CD4-positive, CD25-positive, alpha-beta regulatory T cell (primary cell): ENCODE data around the gene PRKAR2B. TPM values are rescaled to one million over a fixed set of nuclear protein-coding genes. Genes with fewer than 3 reads are reported as not detected.
A peak's percentile ranks its signal among the peaks of the same experiment; 100 is the strongest.

Experiments used
- ATAC-seq, 2 donors: fragments of 150-1000 bp; cut with Tn5 transposase; one replicate each; pipeline ENCODE4 v1.10.0; 2021; ENCODE audit warnings: low read depth in 2 of 2, moderate number of reproducible peaks in 2 of 2, moderate library complexity in 1 of 2
- DNase-seq, 3 donors: peaks; one replicate each; pipeline versions ENCODE4 v3.0.0 to v3.0.0-alpha.2; 2012 to 2022; ENCODE audit warnings: mixed read lengths in 1 of 3
- H3K27ac ChIP-seq: one replicate; pipeline ENCODE4 v1.7.0; 2013; ENCODE audit warnings: mild to moderate bottlenecking, low read length; ENCODE audit not compliant: insufficient read depth, poor library complexity, severe bottlenecking
- H3K27me3 ChIP-seq: one replicate; pipeline ENCODE4 v1.7.0; 2013; ENCODE audit warnings: low read length; ENCODE audit not compliant: control insufficient read depth, insufficient read depth
- H3K36me3 ChIP-seq: one replicate; pipeline ENCODE4 v1.7.0; 2013; ENCODE audit warnings: mild to moderate bottlenecking, low read length, moderate library complexity; ENCODE audit not compliant: control insufficient read depth, insufficient read depth
- H3K4me1 ChIP-seq: 2 replicates; pipeline ENCODE4 v1.7.0; 2013; ENCODE audit warnings: mild to moderate bottlenecking, low read length; ENCODE audit not compliant: insufficient read depth, control insufficient read depth, poor library complexity, severe bottlenecking
- H3K4me3 ChIP-seq: one replicate; pipeline ENCODE4 v1.7.0; 2013; ENCODE audit warnings: low read depth, mild to moderate bottlenecking, low read length, moderate library complexity
- H3K9me3 ChIP-seq, 2 experiments: 1 replicate in 1 of 2; 2 replicates in 1 of 2; pipeline ENCODE4 v1.7.0; 2013; ENCODE audit warnings: low read length in 2 of 2, mild to moderate bottlenecking in 1 of 2, moderate library complexity in 1 of 2; ENCODE audit not compliant: control insufficient read depth in 2 of 2
- H3K27ac Mint-ChIP-seq, 3 donors: one replicate each; pipeline ENCODE4 v1.8.0; 2020 to 2022; ENCODE audit warnings: mild to moderate bottlenecking in 3 of 3, mixed read lengths in 3 of 3, moderate library complexity in 2 of 3
- H3K27me3 Mint-ChIP-seq: one replicate; pipeline ENCODE4 v1.8.0; 2022; ENCODE audit warnings: mild to moderate bottlenecking, mixed read lengths
- H3K36me3 Mint-ChIP-seq: one replicate; pipeline ENCODE4 v1.8.0; 2020; ENCODE audit warnings: mixed read lengths
- H3K4me1 Mint-ChIP-seq, 4 donors: one replicate each; pipeline ENCODE4 v1.8.0; 2020 to 2022; ENCODE audit warnings: mixed read lengths in 4 of 4, mild to moderate bottlenecking in 1 of 4
- H3K4me3 Mint-ChIP-seq, 4 donors: one replicate each; pipeline ENCODE4 v1.8.0; 2020 to 2022; ENCODE audit warnings: mild to moderate bottlenecking in 4 of 4, mixed read lengths in 4 of 4, moderate library complexity in 3 of 4
- H3K9me3 Mint-ChIP-seq, 7 donors: one replicate each; pipeline ENCODE4 v1.8.0; 2020 to 2022; ENCODE audit warnings: mixed read lengths in 7 of 7, mild to moderate bottlenecking in 3 of 7, moderate library complexity in 2 of 7
- polyA plus RNA-seq, 4 donors: library from polyadenylated mRNA; unstranded; fragments of 300-500 nt; fragmentation: Illumina TruSeq; gene quantifications; one replicate each; pipeline ENCODE4 v1.2.3, GENCODE V29; 2021
- total RNA-seq: library from RNA; stranded (reverse); gene quantifications from one replicate; pipeline ENCODE4 v1.2.3, GENCODE V29; 2022

Gene PRKAR2B
- total and polyA plus RNA-seq, 5 donors from 2014 or later: 0.05 to 8.0 (median 0.11) TPM

- Histone ChIP-seq H3K4me3 (no peak overlapping the region), H3K36me3 (no peaks in the 10 kb centered on the region), H3K27me3 (no peaks in the 10 kb centered on the region), H3K4me1 (no peaks in the 10 kb centered on the region), H3K27ac (no peak overlapping the region), H3K9me3 (peaks cover 0 to 2% of the 10 kb centered on the region in 2 experiments)
- H3K9me3 Mint-ChIP-seq: peaks cover 0 to 9% (median 0%) of the 10 kb centered on the region in 7 donors
- peaks cover 4% of the 10 kb centered on the region for H3K27me3 Mint-ChIP-seq
- DNase-seq: no peak
- H3K4me3 Mint-ChIP-seq: no peak overlapping the region
- H3K4me1 Mint-ChIP-seq: peaks cover 0 to 3% (median 1%) of the 10 kb centered on the region in 4 donors
- H3K36me3 Mint-ChIP-seq: no peaks in the 10 kb centered on the region
- no peak for ATAC-seq
- no peak overlapping the region for H3K27ac Mint-ChIP-seq
Measured at GRCh38 chr7:107104801-107105200, 60.3 kb downstream of the PRKAR2B start.

GRCh38 chr7:107105591-107106245, 61.2 kb downstream of the PRKAR2B start:
- peak overlapping the region in 1 of 4 donors; percentile 27 for H3K4me3 Mint-ChIP-seq
- H3K27me3 Mint-ChIP-seq: peaks cover 4% of the 10 kb centered on the region
- ATAC-seq (no peak), DNase-seq (no peak)
- no peaks in the 10 kb centered on the region for H3K36me3 ChIP-seq
- H3K27ac Mint-ChIP-seq: no peak overlapping the region
- no peaks in the 10 kb centered on the region for H3K4me1 ChIP-seq
- H3K9me3 Mint-ChIP-seq: peaks cover 0 to 5% (median 0%) of the 10 kb centered on the region in 7 donors
- no peak overlapping the region for H3K27ac ChIP-seq
- no peaks in the 10 kb centered on the region for H3K9me3 ChIP-seq
- peaks cover 0 to 3% (median 1%) of the 10 kb centered on the region in 4 donors for H3K4me1 Mint-ChIP-seq
- no peaks in the 10 kb centered on the region for H3K27me3 ChIP-seq
- no peaks in the 10 kb centered on the region for H3K36me3 Mint-ChIP-seq
- no peak overlapping the region for H3K4me3 ChIP-seq

- Histone ChIP-seq H3K27me3 (peaks cover 5% of the 10 kb centered on the region), H3K36me3 (no peaks in the 10 kb centered on the region), H3K4me1 (no peaks in the 10 kb centered on the region), H3K9me3 (no peaks in the 10 kb centered on the region), H3K27ac (no peak overlapping the region), H3K4me3 (no peak overlapping the region)
- Mint-ChIP-seq H3K27ac (no peak overlapping the region), H3K27me3 (peaks cover 7% of the 10 kb centered on the region), H3K4me3 (no peak overlapping the region), H3K36me3 (no peaks in the 10 kb centered on the region), H3K9me3 (peaks cover 0 to 1% (median 0%) of the 10 kb centered on the region in 7 donors), H3K4me1 (no peaks in the 10 kb centered on the region)
- ATAC-seq (no peak), DNase-seq (no peak)
Measured at GRCh38 chr7:107108793-107109371, 64.4 kb downstream of the PRKAR2B start.

- DNase-seq: no peak
- no peak for ATAC-seq
- no peak overlapping the region for H3K4me3 Mint-ChIP-seq
- H3K4me1 Mint-ChIP-seq: no peaks in the 10 kb centered on the region
- no peaks in the 10 kb centered on the region for H3K36me3 Mint-ChIP-seq
- Histone ChIP-seq H3K4me1 (no peaks in the 10 kb centered on the region), H3K27ac (no peak overlapping the region), H3K4me3 (no peak overlapping the region), H3K9me3 (no peaks in the 10 kb centered on the region), H3K27me3 (peaks cover 5% of the 10 kb centered on the region), H3K36me3 (no peaks in the 10 kb centered on the region)
- peaks cover 10% of the 10 kb centered on the region for H3K27me3 Mint-ChIP-seq
- H3K27ac Mint-ChIP-seq: no peak overlapping the region
- peaks cover 0 to 1% (median 0%) of the 10 kb centered on the region in 7 donors for H3K9me3 Mint-ChIP-seq
Measured at GRCh38 chr7:107109955-107110354, 65.5 kb downstream of the PRKAR2B start.

GRCh38 chr7:107111196-107111595, 66.7 kb downstream of the PRKAR2B start:
- ATAC-seq (no peak), DNase-seq (no peak)
- Mint-ChIP-seq H3K9me3 (peaks cover 0 to 1% (median 0%) of the 10 kb centered on the region in 7 donors), H3K27ac (no peak overlapping the region), H3K4me1 (no peaks in the 10 kb centered on the region), H3K36me3 (no peaks in the 10 kb centered on the region), H3K4me3 (no peak overlapping the region), H3K27me3 (peaks cover 9% of the 10 kb centered on the region)
- Histone ChIP-seq H3K36me3 (no peaks in the 10 kb centered on the region), H3K27me3 (peaks cover 5% of the 10 kb centered on the region), H3K4me3 (no peak overlapping the region), H3K4me1 (no peaks in the 10 kb centered on the region), H3K9me3 (no peaks in the 10 kb centered on the region), H3K27ac (no peak overlapping the region)

- no peak overlapping the region for H3K4me3 ChIP-seq
- H3K4me1 Mint-ChIP-seq: no peaks in the 10 kb centered on the region
- no peaks in the 10 kb centered on the region for H3K36me3 Mint-ChIP-seq
- peaks cover 6% of the 10 kb centered on the region for H3K27me3 Mint-ChIP-seq
- H3K27ac Mint-ChIP-seq: no peak overlapping the region
- peaks cover 0 to 1% (median 0%) of the 10 kb centered on the region in 7 donors for H3K9me3 Mint-ChIP-seq
- H3K27ac ChIP-seq: no peak overlapping the region
- ATAC-seq (no peak), DNase-seq (no peak)
- no peak overlapping the region for H3K4me3 Mint-ChIP-seq
- no peaks in the 10 kb centered on the region for H3K9me3 ChIP-seq
- no peaks in the 10 kb centered on the region for H3K36me3 ChIP-seq
- peaks cover 5% of the 10 kb centered on the region for H3K27me3 ChIP-seq
- no peaks in the 10 kb centered on the region for H3K4me1 ChIP-seq
Measured at GRCh38 chr7:107113866-107114265, 69.4 kb downstream of the PRKAR2B start.

- H3K4me1 Mint-ChIP-seq: no peaks in the 10 kb centered on the region
- Histone ChIP-seq H3K4me3 (no peak overlapping the region), H3K4me1 (no peaks in the 10 kb centered on the region), H3K36me3 (no peaks in the 10 kb centered on the region), H3K9me3 (no peaks in the 10 kb centered on the region), H3K27ac (no peak overlapping the region), H3K27me3 (peaks cover 5% of the 10 kb centered on the region)
- no peak for DNase-seq
- H3K9me3 Mint-ChIP-seq: peaks cover 0 to 1% (median 0%) of the 10 kb centered on the region in 7 donors
- no peak overlapping the region for H3K4me3 Mint-ChIP-seq
- no peak for ATAC-seq
- no peaks in the 10 kb centered on the region for H3K36me3 Mint-ChIP-seq
- no peak overlapping the region for H3K27ac Mint-ChIP-seq
- peaks cover 13% of the 10 kb centered on the region for H3K27me3 Mint-ChIP-seq
Measured at GRCh38 chr7:107115114-107115513, 70.6 kb downstream of the PRKAR2B start.
